HepG2 (cell line): Measurements from ENCODE around the gene MAP10. TPM values are rescaled to one million over a fixed set of nuclear protein-coding genes. Genes with fewer than 3 reads are reported as not detected.

Experiments used
- ATAC-seq: fragments of 200-7000 bp; cut with Tn5 transposase; 3 replicates; pipeline ENCODE4 v1.9.1; 2020; ENCODE audit warnings: mild to moderate bottlenecking, moderate library complexity
- BruUV-seq: library from RNA; stranded (reverse); fragments of 400-500 nt; replicated peaks from 2 replicates; lab custom pipeline; 2021; lab: Mats Ljungman, UMichigan
- CTCF ChIA-PET: fragments of 300-600 bp; formaldehyde crosslinking; extraction: SDS; loops from one replicate; lab custom pipeline; 2021; ENCODE audit warnings: low total read pairs, inconsistent platforms, low intra/inter-chr PET ratio; lab: Yijun Ruan, JAX
- POLR2A ChIA-PET: fragments of 350-600 bp; sonication (Branson Sonifier 250); formaldehyde crosslinking; loops from one replicate; lab custom pipeline; 2020; ENCODE audit warnings: antibody characterized with exemption, inconsistent platforms; lab: Yijun Ruan, JAX
- DNase-seq: peaks from one replicate; pipeline ENCODE4 v3.0.0-alpha.2; 2015; ENCODE audit warnings: low spot score
- FAIRE-seq: peaks from 3 replicates; lab custom pipeline; 2011; peaks lifted over from hg19 to GRCh38; lab: Jason Lieb, UNC
- H2AFZ ChIP-seq: one replicate; pipeline ENCODE4 v1.6.1; 2011; ENCODE audit warnings: low read length, inconsistent platforms
- H3K27ac ChIP-seq: fragments of 300-600 bp; 3 replicates; pipeline ENCODE4 v1.8.0; 2011; ENCODE audit warnings: mixed run types, mild to moderate bottlenecking, mixed read lengths, low read length, inconsistent platforms; ENCODE audit not compliant: insufficient read depth; ENCODE audit errors: extremely low read length
- H3K27me3 ChIP-seq, 2 experiments: fragments of 200-600 bp in 1 of 2; 2 replicates in 1 of 2; 3 replicates in 1 of 2; pipeline versions ENCODE4 v1.6.0 to v1.8.0; 2011; ENCODE audit warnings: low read length in 2 of 2, mild to moderate bottlenecking in 2 of 2, moderate library complexity in 2 of 2, inconsistent platforms in 1 of 2; ENCODE audit not compliant: insufficient read depth in 2 of 2, control insufficient read depth in 1 of 2
- H3K36me3 ChIP-seq, 2 experiments: fragments of 200-600 bp in 1 of 2; replicated peaks in 1 of 2; 2 replicates in 1 of 2; 3 replicates in 1 of 2; pipeline versions ENCODE4 v1.5.1 to v1.8.0; 2011; ENCODE audit warnings: low read length in 2 of 2, inconsistent platforms in 1 of 2; ENCODE audit not compliant: insufficient read depth in 2 of 2, control insufficient read depth in 1 of 2
- H3K4me1 ChIP-seq: 2 replicates; pipeline ENCODE4 v1.5.1; 2012; ENCODE audit warnings: low read length, inconsistent platforms; ENCODE audit not compliant: insufficient read depth
- H3K4me2 ChIP-seq: 2 replicates; pipeline ENCODE4 v1.6.0; 2011; ENCODE audit warnings: low read depth, low read length, inconsistent platforms
- H3K4me3 ChIP-seq, 3 experiments: fragments of 200-600 bp in 1 of 3; sonication (generic), shearing (Covaris generic) in 1 of 3; replicated peaks in 1 of 3; 2 replicates each; pipeline ENCODE4 v1.5.1; 2011 to 2016; ENCODE audit warnings: low read length in 3 of 3, inconsistent platforms in 2 of 3, low read depth in 2 of 3, mild to moderate bottlenecking in 2 of 3, control low read depth in 1 of 3, mixed read lengths in 1 of 3; ENCODE audit not compliant: insufficient read depth in 1 of 3
- H3K79me2 ChIP-seq: one replicate; pipeline ENCODE4 v1.6.1; 2011; ENCODE audit warnings: low read length, inconsistent platforms; ENCODE audit not compliant: insufficient read depth
- H3K9ac ChIP-seq: 2 replicates; pipeline ENCODE4 v1.6.0; 2011; ENCODE audit warnings: mild to moderate bottlenecking, low read depth, low read length, inconsistent platforms; ENCODE audit not compliant: insufficient read depth
- H3K9me3 ChIP-seq: 2 replicates; pipeline ENCODE4 v1.5.1; 2012; ENCODE audit warnings: mild to moderate bottlenecking, low read length
- H4K20me1 ChIP-seq: 2 replicates; pipeline ENCODE4 v1.6.0; 2011; ENCODE audit warnings: inconsistent platforms, mild to moderate bottlenecking, low read length, moderate library complexity; ENCODE audit not compliant: insufficient read depth
- BRCA1 ChIP-seq: sonication (generic); formaldehyde crosslinking; IDR thresholded peaks from 2 replicates; pipeline ENCODE4 v1.4.0; 2020; ENCODE audit warnings: missing genetic modification reagents
- HDAC1 ChIP-seq: sonication (generic); formaldehyde crosslinking; IDR thresholded peaks from 2 replicates; pipeline ENCODE4 v1.5.1; 2020; ENCODE audit warnings: mild to moderate bottlenecking, missing genetic modification reagents
- HMGA1 ChIP-seq: sonication (generic); formaldehyde crosslinking; conservative IDR thresholded peaks from 2 replicates; pipeline ENCODE4 v1.4.0; 2020; ENCODE audit warnings: missing genetic modification reagents
- HOMEZ ChIP-seq: IDR thresholded peaks from 2 replicates; pipeline ENCODE4 v1.6.1; 2016; ENCODE audit warnings: low read depth
- IKZF4 ChIP-seq: sonication (generic); formaldehyde crosslinking; IDR thresholded peaks from 2 replicates; pipeline ENCODE4 v1.5.1; 2020; ENCODE audit warnings: borderline replicate concordance, mild to moderate bottlenecking, low read depth, missing genetic modification reagents; ENCODE audit errors: not compliant biosample characterization
- KDM5A ChIP-seq: fragments of 200-600 bp; sonication (generic); IDR thresholded peaks from 2 replicates; pipeline ENCODE4 v1.7.0; 2018; ENCODE audit warnings: antibody characterized with exemption, mild to moderate bottlenecking, low read length, borderline replicate concordance
- MED1 ChIP-seq: sonication (generic); formaldehyde crosslinking; IDR thresholded peaks from 2 replicates; pipeline ENCODE4 v1.4.0; 2020; ENCODE audit warnings: missing genetic modification reagents
- PPARG ChIP-seq: conservative IDR thresholded peaks from 2 replicates; pipeline ENCODE4 v1.6.1; 2016; ENCODE audit warnings: missing biosample characterization, missing genetic modification reagents
- THAP7 ChIP-seq: sonication (generic); formaldehyde crosslinking; IDR thresholded peaks from 2 replicates; pipeline ENCODE4 v1.8.1; 2023; ENCODE audit warnings: mild to moderate bottlenecking, missing genetic modification reagents
- ZNF124 ChIP-seq: sonication (generic); formaldehyde crosslinking; IDR thresholded peaks from 2 replicates; pipeline ENCODE4 v1.4.0; 2020; ENCODE audit warnings: missing genetic modification reagents
- ZNF224 ChIP-seq: sonication (generic); formaldehyde crosslinking; IDR thresholded peaks from 2 replicates; pipeline ENCODE4 v1.5.0; 2020; ENCODE audit warnings: mild to moderate bottlenecking, missing genetic modification reagents
- ZNF331 ChIP-seq: sonication (generic); formaldehyde crosslinking; IDR thresholded peaks from 2 replicates; pipeline ENCODE4 v1.4.0; 2020; ENCODE audit warnings: missing genetic modification reagents
- ZNF503 ChIP-seq: sonication (generic); formaldehyde crosslinking; IDR thresholded peaks from 2 replicates; pipeline ENCODE4 v1.4.0; 2020; ENCODE audit warnings: missing genetic modification reagents
- ZNF614 ChIP-seq: IDR thresholded peaks from 2 replicates; pipeline ENCODE4 v1.6.1; 2018; ENCODE audit warnings: missing biosample characterization, missing genetic modification reagents, inconsistent platforms, borderline replicate concordance
- ZNF672 ChIP-seq: sonication (generic); formaldehyde crosslinking; IDR thresholded peaks from 2 replicates; pipeline ENCODE4 v1.8.1; 2022; ENCODE audit warnings: missing genetic modification reagents
- ZNF720 ChIP-seq: sonication (generic); formaldehyde crosslinking; IDR thresholded peaks from 2 replicates; pipeline ENCODE4 v1.4.0; 2020; ENCODE audit warnings: missing genetic modification reagents
- ZNF740 ChIP-seq: sonication (generic); formaldehyde crosslinking; IDR thresholded peaks from 2 replicates; pipeline ENCODE4 v1.4.0; 2020; ENCODE audit warnings: missing genetic modification reagents
- ZNF790 ChIP-seq: sonication (generic); formaldehyde crosslinking; IDR thresholded peaks from 2 replicates; pipeline ENCODE4 v1.8.0; 2022; ENCODE audit warnings: missing genetic modification reagents, mild to moderate bottlenecking, borderline replicate concordance
- WGBS: methylation state at CpG from one replicate; pipeline ENCODE4 v1.1.6; 2017; ENCODE audit warnings: low lambda C conversion rate; 5-methylcytosine and 5-hydroxymethylcytosine counted together
- in situ Hi-C: cut with HindIII; loops from 2 replicates; pipeline ENCODE4 v1.10.0; 2017; ENCODE audit warnings: low pct_unique_long_range_greater_than_20kb; ENCODE audit not compliant: extremely low pct_ligation_motif_present
- intact Hi-C: fragments of 100-400 bp; cut with micrococcal nuclease; formaldehyde crosslinking; loops from one replicate; pipeline ENCODE4 v1.10.0; 2022; ENCODE audit not compliant: unreplicated experiment
- polyA plus RNA-seq, 8 experiments: library from polyadenylated mRNA; depleted of rRNA in 3 of 8; stranded (reverse) in 7 of 8; unstranded in 1 of 8; fragments of >200 nt; fragmentation: Illumina TruSeq in 4 of 8; extraction: Trizol in 4 of 8; gene quantifications; 2 replicates each; pipeline versions ENCODE4 v1.2.1 to v1.2.3, GENCODE V29; 2011 to 2016; ENCODE audit warnings: low read depth in 4 of 8, missing spikeins in 1 of 8, mixed read lengths in 1 of 8; ENCODE audit not compliant: insufficient read depth in 1 of 8
- total RNA-seq, 5 experiments: library from RNA; depleted of rRNA; stranded (reverse); fragments of >200 nt; fragmentation: Illumina TruSeq; extraction: Trizol; gene quantifications; 2 replicates each; pipeline ENCODE4 v1.2.3, GENCODE V29; 2016; ENCODE audit warnings: low read depth in 1 of 5

The MAP10 gene
- total and polyA plus RNA-seq, 2 of the 13 experiments (the other 11 are each of a cell fraction or from before 2014, with no cell fraction given): not detected

- no peak overlapping the region for H3K4me2 ChIP-seq
- intact Hi-C loops (no loop called here), in situ Hi-C loops (no loop called here)
- no peak overlapping the region for H3K9ac ChIP-seq
- POLR2A ChIA-PET: no interaction called here
- no TSS peak for BruUV-seq
- ATAC-seq (no peak), DNase-seq (no peak), FAIRE-seq (no peak)
- WGBS: 3% methylated on average over 3 of the region's 3 CpGs
- H4K20me1 ChIP-seq: no peaks in the 10 kb centered on the region
- no peak overlapping the region for H3K27ac ChIP-seq
- H3K79me2 ChIP-seq: no peaks in the 10 kb centered on the region
- H3K36me3 ChIP-seq: no peaks in the 10 kb centered on the region
- H3K4me1 ChIP-seq: no peaks in the 10 kb centered on the region
- H2AFZ ChIP-seq: no peak overlapping the region
- TF ChIP-seq HDAC1 (CRISPR knock-in tag) (no peak), ZNF720 (CRISPR knock-in tag) (no peak), HMGA1 (no peak), ZNF503 (CRISPR knock-in tag) (no peak), PPARG (CRISPR knock-in tag) (no peak), ZNF672 (CRISPR knock-in tag) (no peak), ZNF614 (no peak), THAP7 (CRISPR knock-in tag) (no peak), BRCA1 (CRISPR knock-in tag) (no peak), KDM5A (no peak), HOMEZ (CRISPR knock-in tag) (no peak), ZNF124 (no peak), MED1 (CRISPR knock-in tag) (no peak), ZNF331 (CRISPR knock-in tag) (no peak), ZNF740 (no peak), ZNF790 (CRISPR knock-in tag) (no peak), IKZF4 (CRISPR knock-in tag) (no peak), ZNF224 (CRISPR knock-in tag) (no peak)
- CTCF ChIA-PET: no interaction called here
- H3K27me3 ChIP-seq: no peaks in the 10 kb centered on the region; a peak in 1 of 5 replicates
- H3K4me3 ChIP-seq: no peak overlapping the region
- no peaks in the 10 kb centered on the region for H3K9me3 ChIP-seq
Measured at GRCh38 chr1:232793944-232794343, 11.3 kb upstream of the MAP10 start.
